ENCODE measurements around the gene SERINC5.
A peak's percentile ranks its signal among the peaks of the same experiment; 100 is the strongest.
"Not testable (repeated sequence)": the region's sequence is repeated elsewhere in the genome, so short reads cannot be mapped to it uniquely, and the experiment has no call there.

The SERINC5 gene

DNA sequence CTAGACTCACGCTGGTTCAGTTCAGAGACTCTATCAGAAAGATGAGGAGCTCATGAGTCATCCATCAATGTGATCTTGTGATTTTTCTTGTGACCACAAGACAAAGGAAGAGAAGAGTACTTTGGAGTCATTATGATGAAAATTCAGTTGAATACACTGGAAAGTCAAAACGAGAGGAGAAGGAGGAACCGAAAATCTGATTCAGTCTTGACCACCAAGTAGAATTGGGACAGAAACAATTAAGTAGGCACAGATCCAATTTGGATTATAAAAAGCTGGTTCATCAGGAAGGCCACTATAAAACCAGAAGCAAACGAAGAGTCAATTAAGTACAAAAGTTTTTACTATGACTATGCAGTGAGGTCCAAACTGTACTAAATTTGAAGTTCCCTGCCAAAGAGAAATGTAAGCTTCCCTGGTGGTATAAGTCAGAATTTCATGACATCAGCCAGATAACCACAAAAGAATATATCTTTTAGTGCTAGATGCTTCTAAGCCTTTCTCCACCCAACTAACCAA is 129.8 kb downstream of the SERINC5 start:
- DNase-seq, result no peak

GRCh38 chr5:80125022-80125961 is 130.6 kb downstream of the SERINC5 start:
- DNase-seq, result no peak

DNA sequence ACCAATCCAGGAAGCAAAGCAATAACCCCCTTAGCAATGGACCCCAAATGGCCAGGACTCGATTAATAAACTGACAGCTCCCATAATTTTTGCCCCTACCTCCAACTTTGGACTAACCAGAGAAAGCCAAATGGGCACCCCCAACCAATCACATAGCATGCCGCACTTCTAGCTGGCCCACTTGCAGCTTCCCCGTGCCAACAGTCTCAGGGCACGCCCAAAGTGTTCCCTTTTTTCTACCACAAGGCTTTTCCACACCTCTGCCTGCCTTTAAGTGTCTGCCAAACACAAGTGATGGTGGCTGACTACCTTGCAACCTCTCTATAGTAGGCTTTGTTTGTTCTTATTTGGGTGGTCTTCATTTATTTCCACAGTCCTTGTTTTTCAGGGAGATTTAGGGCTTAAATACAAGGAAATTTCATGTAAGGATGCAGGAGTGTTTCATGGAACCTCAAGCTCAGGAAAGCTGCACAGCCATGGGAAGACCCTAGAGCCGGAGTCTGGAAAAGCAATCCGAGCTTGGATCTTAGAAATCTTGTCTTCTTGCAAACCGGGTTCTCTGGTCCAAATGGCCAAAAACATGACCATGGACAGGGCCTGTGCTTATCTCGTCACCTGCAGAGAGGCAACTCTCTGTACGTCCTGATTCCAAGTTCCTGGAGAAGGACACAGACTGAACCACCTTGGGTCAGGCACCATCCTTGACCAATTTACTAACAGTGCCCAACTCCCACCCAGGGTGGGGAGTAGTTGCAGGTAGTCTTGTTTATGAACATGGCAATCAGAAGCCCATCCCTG is 131.5 kb downstream of the SERINC5 start:
- DNase-seq, result no peak

GRCh38 chr5:80122579-80122978 is 133.3 kb downstream of the SERINC5 start:
- DNase-seq, result no peak

DNA sequence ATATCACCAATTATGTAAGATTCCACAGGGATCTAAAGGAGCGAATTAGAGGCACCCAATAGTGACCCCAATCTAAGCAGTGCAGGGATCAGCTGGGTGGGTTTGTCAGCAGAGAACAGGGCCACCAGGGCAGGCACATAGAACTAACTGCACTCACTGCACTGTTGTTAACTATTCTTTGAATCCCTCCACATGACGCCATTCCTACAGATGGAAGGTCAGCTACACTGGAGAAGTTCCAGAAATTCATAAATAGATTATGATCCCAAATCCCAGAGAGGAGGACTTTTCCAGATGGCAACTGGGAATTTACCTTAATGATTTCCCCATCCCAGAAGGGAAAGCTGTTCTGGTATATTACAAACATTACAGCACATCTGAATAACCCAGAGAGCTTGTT is 136.5 kb downstream of the SERINC5 start:
- no peak for DNase-seq

DNA sequence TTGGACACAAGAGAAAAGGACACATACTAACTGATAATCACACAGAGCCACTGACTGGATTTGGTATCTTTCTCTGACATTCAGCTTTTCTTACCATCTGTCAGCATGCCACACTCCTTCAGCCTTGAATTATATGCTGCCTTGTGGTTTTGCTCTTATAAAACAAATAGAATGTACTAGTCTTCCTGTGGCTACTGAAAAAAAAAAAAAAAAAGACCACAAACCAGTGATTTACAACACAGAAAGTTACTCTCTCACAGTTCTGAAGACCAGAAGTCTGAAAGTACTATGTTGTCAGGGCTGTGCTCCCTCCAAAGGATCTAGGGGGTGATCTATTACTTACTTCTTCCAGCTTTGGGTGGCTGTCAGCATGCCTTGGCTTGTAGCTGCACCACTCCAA is 138.4 kb downstream of the SERINC5 start:
- no peak for DNase-seq

DNA sequence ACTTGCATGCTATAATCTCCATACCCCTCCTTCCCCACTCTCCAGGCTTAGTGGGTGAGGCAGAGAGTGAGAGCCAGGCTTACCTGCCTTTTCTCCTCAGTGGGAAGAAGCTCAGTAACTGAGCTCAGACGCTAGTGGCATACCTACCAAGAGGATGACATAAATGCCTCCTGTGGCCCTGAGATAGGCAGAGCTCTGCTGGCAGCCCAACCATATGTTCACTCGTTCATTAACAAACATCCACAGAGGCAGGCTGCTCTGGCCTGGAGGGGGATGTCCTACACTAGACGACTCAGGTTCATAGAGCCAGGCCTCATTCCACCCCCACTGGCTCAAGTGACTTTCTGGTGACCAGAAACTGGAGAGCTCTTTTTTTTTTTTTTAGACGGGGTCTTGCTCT is 139.4 kb downstream of the SERINC5 start:
- DNase-seq, result no peak

DNA sequence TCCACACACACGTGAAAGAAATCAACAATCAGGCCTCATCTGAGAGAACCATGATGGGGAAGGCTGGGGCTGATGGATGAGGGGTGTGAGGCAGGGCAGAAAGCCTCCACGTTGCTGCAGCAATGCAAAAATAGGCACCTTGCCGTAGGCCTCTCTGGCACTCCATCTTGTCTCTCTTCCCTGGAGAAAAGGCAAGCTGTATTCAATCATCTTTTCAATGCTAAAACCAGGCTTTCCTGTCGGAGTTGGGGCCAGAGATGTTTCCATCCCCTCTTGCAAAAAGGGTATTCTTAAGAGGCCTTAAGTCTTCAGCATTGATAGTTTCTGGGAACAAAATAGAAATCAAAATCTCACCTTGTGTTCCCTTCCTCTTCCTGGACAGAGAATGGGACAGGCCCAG is 139.8 kb downstream of the SERINC5 start:
- DNase-seq, result no peak

- DNase-seq, result no peak
Measured at GRCh38 chr5:80114860-80115259, 141.0 kb downstream of the SERINC5 start.

GRCh38 chr5:80111376-80111990 is 144.4 kb downstream of the SERINC5 start:
- not testable (repeated sequence) for DNase-seq

GRCh38 chr5:80109646-80110478 is 146.0 kb downstream of the SERINC5 start:
- DNase-seq, result peak; percentile 60

GRCh38 chr5:80106916-80107315 is 148.9 kb downstream of the SERINC5 start:
- DNase-seq, result no peak

GRCh38 chr5:80105698-80106439 is 150.0 kb downstream of the SERINC5 start:
- no peak for DNase-seq

DNA sequence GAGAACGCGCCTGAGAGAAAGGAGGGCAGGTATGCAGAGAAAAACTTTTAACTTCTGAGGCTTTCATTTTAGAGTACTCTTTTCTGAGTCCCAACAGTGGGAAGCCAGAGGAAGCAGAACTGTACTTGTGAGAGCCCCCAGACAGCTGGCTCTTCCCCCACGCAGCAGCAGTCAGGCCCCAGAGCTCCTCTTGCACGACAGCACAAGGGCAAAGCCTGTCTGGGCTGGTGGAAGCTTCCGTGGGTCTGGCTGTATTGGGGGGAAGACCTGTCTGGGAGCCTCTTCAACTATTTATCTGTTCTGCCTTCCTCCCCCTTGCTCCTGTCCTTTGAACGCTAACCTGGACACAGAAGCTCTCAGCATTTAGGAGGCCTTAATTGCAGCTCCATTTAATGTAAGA is 152.5 kb downstream of the SERINC5 start:
- DNase-seq, result no peak

DNA sequence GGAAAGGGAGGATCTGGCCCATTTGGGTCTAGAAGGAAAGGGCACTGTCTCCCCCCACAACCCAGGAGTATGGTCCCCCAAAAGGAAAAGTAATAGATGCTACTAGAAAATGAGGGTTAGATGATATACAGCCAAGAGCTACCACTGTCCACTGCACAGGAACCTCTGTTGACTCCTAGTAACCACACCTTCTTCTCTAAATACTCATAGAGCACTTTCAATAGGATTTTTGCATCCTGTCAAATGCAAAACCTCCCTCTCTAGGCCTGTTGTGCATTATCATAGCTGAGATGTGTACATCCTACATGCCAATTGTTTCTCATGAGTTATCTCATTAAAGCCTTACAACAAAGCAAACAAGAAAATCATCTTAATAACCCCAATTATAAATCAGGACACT is 153.9 kb downstream of the SERINC5 start:
- DNase-seq, result no peak

GRCh38 chr5:80097451-80097850 is 158.4 kb downstream of the SERINC5 start:
- no peak for DNase-seq

- no peak for DNase-seq
Measured at GRCh38 chr5:80094236-80094738, 161.6 kb downstream of the SERINC5 start.

DNA sequence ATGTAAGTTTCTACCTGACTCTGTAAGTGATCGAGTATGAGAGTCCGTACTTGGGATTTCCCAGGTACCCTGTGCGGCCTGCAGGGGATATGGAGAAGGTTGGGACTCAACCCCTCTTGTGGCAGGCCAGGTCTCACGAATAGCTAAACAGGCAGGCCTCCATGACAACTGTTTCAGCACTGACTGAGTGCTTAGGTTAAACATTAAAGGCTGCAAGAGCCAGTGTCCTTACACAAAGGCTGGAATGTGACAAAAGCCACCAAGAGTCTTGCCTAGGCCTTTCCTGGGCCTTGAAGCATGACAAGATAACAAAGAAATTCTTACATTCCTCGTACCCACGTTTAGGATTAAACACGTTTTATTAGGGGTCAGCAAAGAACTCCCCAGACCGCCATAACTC is 162.1 kb downstream of the SERINC5 start:
- DNase-seq, result no peak

DNA sequence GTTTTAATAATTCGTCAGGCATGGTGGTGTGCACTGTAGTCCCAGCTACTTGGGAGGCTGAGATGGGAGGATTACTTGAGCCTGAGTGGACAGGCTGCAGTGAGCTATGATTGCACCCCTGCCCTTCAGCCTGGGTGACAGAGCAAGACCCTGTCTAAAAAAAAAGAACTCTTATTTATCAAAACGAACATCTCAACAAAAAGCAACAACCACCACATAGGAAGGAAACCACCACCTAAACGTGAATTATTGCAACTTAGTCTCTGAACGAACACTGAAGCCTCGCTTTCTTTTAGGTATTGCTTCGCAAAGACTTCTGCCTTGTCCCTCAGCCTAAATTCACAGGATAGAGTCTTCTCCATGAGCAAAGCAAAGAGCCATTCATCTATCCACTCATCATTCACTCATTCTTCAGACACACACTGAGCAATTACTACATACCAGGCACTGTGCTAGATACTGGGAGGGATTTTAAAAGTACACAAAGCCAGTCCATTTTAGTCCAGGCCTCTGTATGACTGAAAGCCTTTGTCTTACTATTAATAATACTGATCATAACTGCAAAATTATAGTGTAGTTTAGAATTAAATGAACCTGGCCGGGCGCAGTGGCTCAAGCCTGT is 163.3 kb downstream of the SERINC5 start:
- DNase-seq, result no peak

- not testable (repeated sequence) for DNase-seq
Measured at GRCh38 chr5:80091792-80092192, 164.1 kb downstream of the SERINC5 start.

GRCh38 chr5:80090884-80091166 is 165.0 kb downstream of the SERINC5 start:
- DNase-seq, result no peak
